Skeletal muscle tissue (tissue), 4 donors: Measurements from ENCODE around the gene SNAI3. TPM values are rescaled to one million over a fixed set of nuclear protein-coding genes. Genes with fewer than 3 reads are reported as not detected.

ENCODE experiments used
- H3K27ac ChIP-seq: one replicate; pipeline ENCODE4 v1.7.0; 2013; ENCODE audit warnings: mild to moderate bottlenecking, low read depth, low read length, inconsistent platforms
- H3K27me3 ChIP-seq, 3 donors: one replicate each; pipeline ENCODE4 v1.7.0; 2013; ENCODE audit warnings: low read length in 3 of 3; ENCODE audit not compliant: control insufficient read depth in 3 of 3, insufficient read depth in 3 of 3
- H3K36me3 ChIP-seq, 3 donors: one replicate each; pipeline ENCODE4 v1.7.0; 2013; ENCODE audit warnings: low read length in 3 of 3; ENCODE audit not compliant: control insufficient read depth in 3 of 3, insufficient read depth in 3 of 3
- H3K4me1 ChIP-seq, 3 donors: one replicate each; pipeline ENCODE4 v1.7.0; 2013; ENCODE audit warnings: low read length in 3 of 3, mild to moderate bottlenecking in 3 of 3; ENCODE audit not compliant: control insufficient read depth in 3 of 3, insufficient read depth in 3 of 3
- H3K4me3 ChIP-seq, 3 donors: one replicate each; pipeline ENCODE4 v1.7.0; 2013; ENCODE audit warnings: low read length in 3 of 3
- H3K9ac ChIP-seq, 3 donors: one replicate each; pipeline ENCODE4 v1.7.0; 2013; ENCODE audit warnings: low read length in 3 of 3, mild to moderate bottlenecking in 3 of 3, moderate library complexity in 2 of 3, low read depth in 1 of 3
- H3K9me3 ChIP-seq, 3 donors: one replicate each; pipeline ENCODE4 v1.7.0; 2013; ENCODE audit warnings: low read length in 3 of 3; ENCODE audit not compliant: control insufficient read depth in 3 of 3
- total RNA-seq: library from RNA; depleted of rRNA; stranded (reverse); fragments of >200 nt; gene quantifications from one replicate; pipeline ENCODE4 v1.2.3, GENCODE V29; 2014
- donor health status: Osteomylitis.

Gene SNAI3
- total RNA-seq, 1 donor from 2014 or later: 8.4 TPM

DNA sequence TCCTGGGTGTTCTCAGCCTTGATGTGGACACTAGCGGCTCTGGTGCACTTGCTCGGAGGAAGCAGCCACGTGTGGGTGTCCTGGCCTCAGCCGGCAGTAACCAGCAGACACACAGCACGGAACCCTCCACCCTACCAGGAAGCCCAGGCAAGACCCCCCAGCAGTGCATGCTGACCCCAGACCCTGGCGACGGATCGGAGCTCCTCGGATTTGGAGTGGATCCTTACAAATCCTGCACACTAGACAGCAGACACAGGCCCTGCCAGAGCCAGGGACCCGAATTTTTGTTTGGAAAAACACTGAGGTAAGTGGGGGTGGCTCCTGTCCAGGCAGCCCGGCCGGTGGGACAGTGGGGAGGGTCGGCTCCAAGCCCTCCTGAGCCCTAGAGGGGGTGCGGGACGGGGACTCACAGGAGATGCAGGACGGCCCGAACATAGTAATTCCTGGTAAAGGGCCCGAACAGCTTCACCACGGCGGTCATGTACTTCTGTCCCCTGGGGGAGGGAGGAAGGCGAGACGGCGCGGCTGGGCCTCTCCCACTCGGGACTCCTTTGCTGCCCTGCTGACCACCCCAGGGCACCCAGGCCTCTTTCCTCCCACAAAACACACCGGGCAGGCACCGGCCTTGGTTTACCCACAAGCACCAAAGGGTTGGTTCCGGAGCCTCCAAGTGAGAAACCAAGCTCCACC, 39.8 kb downstream of the SNAI3 start:
- Histone ChIP-seq H3K27me3 (no peaks in the 10 kb centered on the region), H3K4me3 (no peak overlapping the region), H3K27ac (no peak overlapping the region), H3K9ac (no peak overlapping the region), H3K9me3 (no peaks in the 10 kb centered on the region), H3K36me3 (no peaks in the 10 kb centered on the region), H3K4me1 (peaks cover 7 to 12% (median 8%) of the 10 kb centered on the region in 3 donors)

DNA sequence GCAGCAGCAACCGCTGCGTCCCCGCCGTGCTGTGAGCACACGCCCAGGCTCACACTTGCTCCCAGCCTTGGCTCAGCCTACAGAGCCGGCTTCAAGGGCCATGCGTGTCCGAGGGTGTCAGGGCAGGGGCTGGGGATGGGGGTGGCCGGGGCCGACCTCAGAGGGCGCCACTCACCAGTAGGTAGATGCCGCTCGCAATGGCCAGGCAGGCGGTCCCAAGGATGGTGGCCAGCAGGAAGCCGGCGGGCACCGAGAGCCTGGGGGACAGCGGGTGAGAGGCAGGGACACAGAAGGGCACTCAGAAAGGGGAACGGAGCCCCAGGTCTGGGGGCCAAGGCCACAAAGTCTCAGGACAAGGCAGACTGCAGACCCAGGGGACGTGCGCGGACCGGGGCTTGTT, 40.4 kb downstream of the SNAI3 start:
- peaks cover 0 to 2% (median under 1%) of the 10 kb centered on the region in 3 donors for H3K27me3 ChIP-seq
- no peak overlapping the region for H3K9ac ChIP-seq
- no peak overlapping the region for H3K4me3 ChIP-seq
- H3K4me1 ChIP-seq: peaks cover 3 to 7% (median 3%) of the 10 kb centered on the region in 3 donors
- no peaks in the 10 kb centered on the region for H3K9me3 ChIP-seq
- H3K27ac ChIP-seq: no peak overlapping the region
- no peaks in the 10 kb centered on the region for H3K36me3 ChIP-seq

DNA sequence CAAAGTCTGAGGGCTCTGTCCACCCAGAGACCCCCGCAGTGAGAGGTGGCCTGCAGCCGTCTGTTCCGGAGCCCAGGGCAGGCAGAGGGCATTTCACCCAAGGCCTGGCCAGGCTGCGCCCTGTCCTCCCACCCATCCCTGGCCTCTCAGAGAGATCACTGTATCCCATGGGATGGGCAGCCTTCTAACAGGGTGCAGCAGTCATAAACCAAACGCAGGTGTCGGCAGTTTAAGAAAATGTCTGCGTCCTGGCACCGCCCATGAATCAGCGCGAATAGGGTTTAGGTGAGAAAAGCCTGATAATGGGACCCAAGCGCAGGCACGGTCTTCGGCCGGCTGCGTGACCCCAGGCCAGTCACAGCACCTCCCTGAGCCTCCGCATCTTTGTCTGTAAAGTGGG, 40.9 kb downstream of the SNAI3 start:
- Histone ChIP-seq H3K9me3 (no peaks in the 10 kb centered on the region), H3K27me3 (peaks cover 4 to 7% (median 5%) of the 10 kb centered on the region in 3 donors), H3K36me3 (no peaks in the 10 kb centered on the region), H3K9ac (no peak overlapping the region), H3K4me3 (no peak overlapping the region), H3K27ac (no peak overlapping the region), H3K4me1 (peaks cover 0 to 7% (median 0%) of the 10 kb centered on the region in 3 donors)

DNA sequence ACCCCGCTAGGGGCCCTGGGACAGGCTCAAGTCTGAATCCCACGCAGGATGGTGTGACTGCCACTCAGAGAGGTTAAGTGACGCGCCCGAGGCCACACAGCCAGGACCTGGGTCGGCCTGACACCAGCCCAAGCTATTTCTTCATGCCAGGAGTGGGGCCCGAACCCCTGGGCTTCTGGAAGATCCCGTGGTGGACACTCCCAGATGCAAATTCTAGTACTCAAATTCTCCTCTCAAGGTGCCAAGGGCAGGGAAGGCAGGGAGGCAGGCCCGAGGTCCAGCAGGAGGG, 42.7 kb downstream of the SNAI3 start:
- H3K36me3 ChIP-seq: no peaks in the 10 kb centered on the region
- no peak overlapping the region for H3K9ac ChIP-seq
- H3K27me3 ChIP-seq: peaks cover 22 to 26% (median 24%) of the 10 kb centered on the region in 3 donors
- no peak overlapping the region for H3K4me3 ChIP-seq
- H3K9me3 ChIP-seq: no peaks in the 10 kb centered on the region
- peaks cover 3 to 13% (median 5%) of the 10 kb centered on the region in 3 donors for H3K4me1 ChIP-seq
- no peak overlapping the region for H3K27ac ChIP-seq

DNA sequence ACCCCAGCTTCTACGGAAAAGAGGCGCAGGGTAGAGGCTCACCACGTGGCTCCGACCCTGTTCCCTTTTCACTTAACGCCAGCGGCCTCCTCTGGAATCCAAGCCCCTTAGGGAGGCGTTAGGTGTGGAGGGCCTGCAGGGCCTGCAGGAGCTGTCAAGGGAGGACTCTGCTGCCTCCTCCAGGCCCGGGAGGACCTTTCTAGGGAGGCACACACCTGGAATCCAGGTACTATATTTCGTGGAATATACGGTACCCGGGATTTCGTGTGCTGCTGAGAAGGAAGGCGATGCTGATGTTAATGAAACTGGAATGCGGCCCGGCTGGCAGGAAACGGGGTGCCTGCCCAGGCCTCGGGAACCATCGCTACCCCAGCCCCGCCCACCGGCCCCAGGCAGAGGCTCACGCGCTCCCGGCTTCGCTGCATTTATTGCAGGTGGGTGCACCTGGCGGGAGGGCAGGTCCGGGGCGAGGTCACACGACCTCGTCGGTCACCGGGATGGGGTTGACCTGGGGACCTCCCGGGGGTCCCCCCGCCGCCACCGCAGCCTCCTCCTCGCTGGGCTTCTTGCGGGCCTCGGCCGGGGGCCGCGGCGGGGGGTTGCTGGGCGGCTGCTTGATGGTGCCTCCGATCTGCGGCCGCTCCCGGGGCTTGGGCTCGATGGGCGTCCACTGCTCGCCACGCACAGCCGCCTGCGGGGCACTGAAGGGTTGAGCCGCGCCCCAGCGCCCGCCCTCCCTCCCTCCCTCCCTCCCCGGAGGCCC, 43.2 kb downstream of the SNAI3 start:
- H3K27me3 ChIP-seq: peaks cover 28 to 31% (median 29%) of the 10 kb centered on the region in 3 donors
- H3K36me3 ChIP-seq: no peaks in the 10 kb centered on the region

DNA sequence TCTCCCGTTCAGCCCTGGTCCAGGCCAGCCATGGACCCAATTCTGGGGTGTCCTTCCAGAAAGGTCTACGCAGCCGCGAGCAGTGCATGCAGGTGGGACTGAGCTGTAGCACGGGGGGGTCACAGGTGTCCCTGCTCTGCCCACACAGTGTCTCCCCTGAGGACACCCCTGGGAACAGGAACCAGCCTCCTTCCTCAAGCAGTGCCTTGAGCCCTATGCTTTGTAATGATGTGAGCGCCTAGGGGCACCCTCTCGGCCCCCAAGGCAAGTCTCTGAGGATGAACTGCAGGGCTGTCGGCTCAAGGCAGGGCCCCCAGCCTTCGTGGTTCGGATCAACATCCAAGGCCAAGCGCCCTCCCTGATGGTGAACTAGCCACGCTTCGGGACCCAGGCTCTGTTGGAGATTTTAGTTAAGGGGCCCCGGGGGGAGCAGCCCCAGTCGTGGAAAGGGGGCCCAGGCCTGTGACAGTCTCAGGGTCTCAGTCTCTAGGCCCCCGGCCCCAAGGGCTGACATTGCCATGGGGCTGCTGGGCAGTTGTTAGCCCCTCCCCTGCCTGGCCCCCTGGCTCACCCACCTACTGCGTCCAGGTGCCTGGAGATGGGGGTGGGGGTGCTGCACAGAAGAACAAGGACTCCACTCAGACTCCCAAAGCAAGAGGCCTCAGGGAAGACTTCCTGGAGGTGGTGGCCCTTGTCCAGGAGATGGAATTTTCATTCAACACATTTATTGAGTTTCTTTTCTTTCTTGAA, 45.6 kb downstream of the SNAI3 start:
- Histone ChIP-seq H3K4me1 (peaks cover 3 to 13% (median 5%) of the 10 kb centered on the region in 3 donors), H3K9ac (no peak overlapping the region), H3K9me3 (no peaks in the 10 kb centered on the region), H3K27ac (no peak overlapping the region), H3K27me3 (peaks cover 33 to 41% (median 41%) of the 10 kb centered on the region in 3 donors), H3K4me3 (no peak overlapping the region), H3K36me3 (no peaks in the 10 kb centered on the region)

More for the DNA sequence above, 43.2 kb downstream of the SNAI3 start:
- no peaks in the 10 kb centered on the region for H3K9me3 ChIP-seq
- no peak overlapping the region for H3K27ac ChIP-seq
- H3K9ac ChIP-seq: no peak overlapping the region
- H3K4me3 ChIP-seq: no peak overlapping the region
- H3K4me1 ChIP-seq: peaks cover 3 to 13% (median 5%) of the 10 kb centered on the region in 3 donors

DNA sequence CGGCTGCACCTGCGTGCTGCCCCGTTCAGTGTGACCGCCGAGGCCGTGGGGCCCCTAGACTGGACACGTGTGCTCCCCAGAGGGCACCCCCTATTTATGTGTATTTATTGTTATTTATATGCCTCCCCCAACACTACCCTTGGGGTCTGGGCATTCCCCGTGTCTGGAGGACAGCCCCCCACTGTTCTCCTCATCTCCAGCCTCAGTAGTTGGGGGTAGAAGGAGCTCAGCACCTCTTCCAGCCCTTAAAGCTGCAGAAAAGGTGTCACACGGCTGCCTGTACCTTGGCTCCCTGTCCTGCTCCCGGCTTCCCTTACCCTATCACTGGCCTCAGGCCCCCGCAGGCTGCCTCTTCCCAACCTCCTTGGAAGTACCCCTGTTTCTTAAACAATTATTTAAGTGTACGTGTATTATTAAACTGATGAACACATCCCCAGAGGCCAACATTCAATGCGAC, 46.2 kb downstream of the SNAI3 start:
- no peaks in the 10 kb centered on the region for H3K36me3 ChIP-seq
- H3K9me3 ChIP-seq: no peaks in the 10 kb centered on the region
- no peak overlapping the region for H3K27ac ChIP-seq
- H3K9ac ChIP-seq: no peak overlapping the region
- peaks cover 3 to 13% (median 5%) of the 10 kb centered on the region in 3 donors for H3K4me1 ChIP-seq
- H3K4me3 ChIP-seq: no peak overlapping the region
- peaks cover 33 to 46% (median 41%) of the 10 kb centered on the region in 3 donors for H3K27me3 ChIP-seq

DNA sequence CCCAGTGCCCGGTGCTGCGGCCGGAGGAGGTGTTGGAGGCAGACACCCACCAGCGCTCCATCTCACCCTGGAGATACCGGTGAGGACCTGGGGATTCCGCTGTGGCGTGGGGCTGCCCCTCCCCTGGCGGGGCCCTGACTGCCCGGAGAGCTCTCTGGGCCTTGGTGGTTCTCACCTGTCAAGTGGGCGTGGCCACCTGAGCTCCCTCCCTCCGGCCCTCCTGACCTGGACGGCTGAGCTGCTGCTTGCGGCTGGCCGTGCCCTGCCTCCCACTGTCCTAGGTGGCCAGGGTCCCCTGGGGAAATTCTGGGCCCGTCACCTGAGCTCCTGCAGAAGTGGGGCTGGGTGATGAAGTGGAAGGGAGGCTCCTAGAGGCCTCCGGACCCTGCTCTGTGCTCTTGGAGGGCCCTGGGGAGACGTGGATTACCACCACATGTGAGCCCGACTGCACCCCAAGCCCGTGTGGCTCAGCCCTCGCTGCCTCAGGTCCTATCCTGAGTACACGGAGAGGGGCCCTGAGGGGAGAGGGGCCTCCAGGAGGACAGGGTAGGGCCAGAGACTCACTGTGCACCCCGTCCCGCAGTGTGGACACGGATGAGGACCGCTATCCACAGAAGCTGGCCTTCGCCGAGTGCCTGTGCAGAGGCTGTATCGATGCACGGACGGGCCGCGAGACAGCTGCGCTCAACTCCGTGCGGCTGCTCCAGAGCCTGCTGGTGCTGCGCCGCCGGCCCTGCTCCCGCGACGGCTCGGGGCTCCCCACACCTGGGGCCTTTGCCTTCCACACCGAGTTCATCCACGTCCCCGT, 46.9 kb downstream of the SNAI3 start:
- H3K27ac ChIP-seq: no peak overlapping the region
- H3K36me3 ChIP-seq: no peaks in the 10 kb centered on the region
- peaks cover 3 to 13% (median 5%) of the 10 kb centered on the region in 3 donors for H3K4me1 ChIP-seq
- H3K9ac ChIP-seq: no peak overlapping the region
- no peak overlapping the region for H3K4me3 ChIP-seq
- H3K27me3 ChIP-seq: peaks cover 33 to 49% (median 41%) of the 10 kb centered on the region in 3 donors
- H3K9me3 ChIP-seq: no peaks in the 10 kb centered on the region
